ENCODE measurements around the gene SNCB.

GRCh38 chr5:176574297-176574591, 56.1 kb downstream of the SNCB start:
- TF ChIP-seq, protein P1, sequence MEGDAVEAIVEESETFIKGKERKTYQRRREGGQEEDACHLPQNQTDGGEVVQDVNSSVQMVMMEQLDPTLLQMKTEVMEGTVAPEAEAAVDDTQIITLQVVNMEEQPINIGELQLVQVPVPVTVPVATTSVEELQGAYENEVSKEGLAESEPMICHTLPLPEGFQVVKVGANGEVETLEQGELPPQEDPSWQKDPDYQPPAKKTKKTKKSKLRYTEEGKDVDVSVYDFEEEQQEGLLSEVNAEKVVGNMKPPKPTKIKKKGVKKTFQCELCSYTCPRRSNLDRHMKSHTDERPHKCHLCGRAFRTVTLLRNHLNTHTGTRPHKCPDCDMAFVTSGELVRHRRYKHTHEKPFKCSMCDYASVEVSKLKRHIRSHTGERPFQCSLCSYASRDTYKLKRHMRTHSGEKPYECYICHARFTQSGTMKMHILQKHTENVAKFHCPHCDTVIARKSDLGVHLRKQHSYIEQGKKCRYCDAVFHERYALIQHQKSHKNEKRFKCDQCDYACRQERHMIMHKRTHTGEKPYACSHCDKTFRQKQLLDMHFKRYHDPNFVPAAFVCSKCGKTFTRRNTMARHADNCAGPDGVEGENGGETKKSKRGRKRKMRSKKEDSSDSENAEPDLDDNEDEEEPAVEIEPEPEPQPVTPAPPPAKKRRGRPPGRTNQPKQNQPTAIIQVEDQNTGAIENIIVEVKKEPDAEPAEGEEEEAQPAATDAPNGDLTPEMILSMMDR (IDR thresholded peaks at IDR 0.05): no peak
- no peak for TF ChIP-seq POLR2A (IDR thresholded peaks at IDR 0.05)
